ENCODE data around the gene TAF5.

Gene TAF5

DNA sequence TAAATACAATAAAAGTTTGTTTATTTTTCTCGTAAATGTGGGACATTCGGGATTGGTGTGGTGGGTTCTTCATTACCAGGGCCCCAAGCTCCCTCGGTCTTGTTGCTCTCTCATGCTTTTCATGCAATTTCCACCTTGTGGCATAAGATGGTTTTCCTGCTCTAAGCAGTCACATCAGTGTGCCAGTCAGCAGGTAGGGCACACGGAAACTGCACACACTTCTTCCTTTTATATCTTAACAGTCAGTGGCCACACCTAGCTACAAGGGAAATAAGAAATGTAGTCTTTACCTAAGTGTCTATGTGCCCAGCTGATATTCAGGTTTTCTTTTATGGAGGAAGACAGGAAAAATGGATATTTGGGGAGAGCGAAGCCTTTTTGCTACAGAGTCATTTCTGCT lies 6.5 kb downstream of the TAF5 start:
- TF ChIP-seq, protein P1, sequence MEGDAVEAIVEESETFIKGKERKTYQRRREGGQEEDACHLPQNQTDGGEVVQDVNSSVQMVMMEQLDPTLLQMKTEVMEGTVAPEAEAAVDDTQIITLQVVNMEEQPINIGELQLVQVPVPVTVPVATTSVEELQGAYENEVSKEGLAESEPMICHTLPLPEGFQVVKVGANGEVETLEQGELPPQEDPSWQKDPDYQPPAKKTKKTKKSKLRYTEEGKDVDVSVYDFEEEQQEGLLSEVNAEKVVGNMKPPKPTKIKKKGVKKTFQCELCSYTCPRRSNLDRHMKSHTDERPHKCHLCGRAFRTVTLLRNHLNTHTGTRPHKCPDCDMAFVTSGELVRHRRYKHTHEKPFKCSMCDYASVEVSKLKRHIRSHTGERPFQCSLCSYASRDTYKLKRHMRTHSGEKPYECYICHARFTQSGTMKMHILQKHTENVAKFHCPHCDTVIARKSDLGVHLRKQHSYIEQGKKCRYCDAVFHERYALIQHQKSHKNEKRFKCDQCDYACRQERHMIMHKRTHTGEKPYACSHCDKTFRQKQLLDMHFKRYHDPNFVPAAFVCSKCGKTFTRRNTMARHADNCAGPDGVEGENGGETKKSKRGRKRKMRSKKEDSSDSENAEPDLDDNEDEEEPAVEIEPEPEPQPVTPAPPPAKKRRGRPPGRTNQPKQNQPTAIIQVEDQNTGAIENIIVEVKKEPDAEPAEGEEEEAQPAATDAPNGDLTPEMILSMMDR (conservative IDR thresholded peaks at IDR 0.05; ENCODE audit: low read depth, low read length): no peak
- no peak for DNase-seq (ENCODE audit: low read depth)
- no peak overlapping the region for H3K4me3 ChIP-seq (ENCODE audit: low read depth, low read length)

DNA sequence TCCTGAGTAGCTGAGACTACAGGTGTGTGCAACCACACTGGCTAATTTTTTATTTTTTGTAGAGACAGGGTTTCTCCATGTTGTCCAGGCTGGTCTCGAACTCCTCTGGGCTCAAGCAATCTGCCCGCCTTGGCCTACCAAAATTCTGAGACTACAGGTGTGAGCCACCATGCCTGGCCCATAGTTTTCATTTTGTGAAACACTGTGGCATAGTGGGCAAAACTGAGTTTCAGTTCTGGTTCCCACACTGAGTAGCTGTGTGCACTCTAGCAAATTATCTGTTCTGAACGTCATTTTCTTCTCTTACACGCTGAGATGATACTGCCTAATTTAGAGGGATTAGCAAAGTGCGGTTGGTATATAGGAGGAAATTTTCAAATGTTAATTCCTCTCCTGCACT lies 15.0 kb downstream of the TAF5 start:
- no peak for DNase-seq (ENCODE audit: low read depth)

DNA sequence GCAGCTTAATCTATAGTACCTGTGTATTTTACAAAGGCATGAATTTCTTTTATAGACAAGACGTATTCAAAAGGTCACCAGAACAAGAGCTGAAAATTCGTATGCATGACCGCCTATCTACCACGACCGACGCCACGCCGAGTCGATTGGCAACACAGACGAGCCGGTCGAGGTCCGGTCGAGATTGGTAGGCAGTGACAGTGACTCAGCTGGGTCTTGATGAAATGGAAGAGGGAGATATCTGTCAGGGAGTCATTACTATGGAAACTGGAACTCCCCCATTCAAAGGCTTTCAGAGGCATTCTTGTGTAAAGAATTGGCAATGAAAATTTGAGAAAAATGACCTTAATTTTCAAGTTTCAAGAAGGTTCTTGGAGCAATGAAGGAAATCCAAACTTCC lies 26.4 kb downstream of the TAF5 start:
- DNase-seq (ENCODE audit: low read depth): peak; percentile 7
- no peak overlapping the region for H3K4me3 ChIP-seq (ENCODE audit: low read depth, low read length)
- TF ChIP-seq, protein P1 (conservative IDR thresholded peaks at IDR 0.05; ENCODE audit: low read depth, low read length): no peak

More for the DNA sequence above, 15.0 kb downstream of the TAF5 start:
- TF ChIP-seq, protein P1 (conservative IDR thresholded peaks at IDR 0.05; ENCODE audit: low read depth, low read length): no peak
- no peak overlapping the region for H3K4me3 ChIP-seq (ENCODE audit: low read depth, low read length)

DNA sequence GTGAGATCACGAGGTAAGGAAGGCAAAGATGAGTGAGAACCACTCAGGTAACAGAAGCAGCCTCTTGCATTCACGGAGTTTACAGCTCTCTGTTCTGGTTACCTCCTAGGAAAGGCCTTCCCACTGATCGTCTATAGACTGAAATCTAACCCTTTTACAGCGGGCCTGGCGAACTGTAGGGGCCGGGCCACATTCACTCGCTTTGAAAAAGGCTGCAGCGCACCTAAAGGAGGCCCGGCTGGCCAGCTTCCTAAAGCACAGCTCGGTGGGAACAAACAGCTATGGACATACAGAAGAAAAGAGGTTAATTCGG lies 27.9 kb downstream of the TAF5 start:
- DNase-seq (ENCODE audit: low read depth): peak; percentile 39
- TF ChIP-seq, protein P1 (conservative IDR thresholded peaks at IDR 0.05; ENCODE audit: low read depth, low read length): no peak

DNA sequence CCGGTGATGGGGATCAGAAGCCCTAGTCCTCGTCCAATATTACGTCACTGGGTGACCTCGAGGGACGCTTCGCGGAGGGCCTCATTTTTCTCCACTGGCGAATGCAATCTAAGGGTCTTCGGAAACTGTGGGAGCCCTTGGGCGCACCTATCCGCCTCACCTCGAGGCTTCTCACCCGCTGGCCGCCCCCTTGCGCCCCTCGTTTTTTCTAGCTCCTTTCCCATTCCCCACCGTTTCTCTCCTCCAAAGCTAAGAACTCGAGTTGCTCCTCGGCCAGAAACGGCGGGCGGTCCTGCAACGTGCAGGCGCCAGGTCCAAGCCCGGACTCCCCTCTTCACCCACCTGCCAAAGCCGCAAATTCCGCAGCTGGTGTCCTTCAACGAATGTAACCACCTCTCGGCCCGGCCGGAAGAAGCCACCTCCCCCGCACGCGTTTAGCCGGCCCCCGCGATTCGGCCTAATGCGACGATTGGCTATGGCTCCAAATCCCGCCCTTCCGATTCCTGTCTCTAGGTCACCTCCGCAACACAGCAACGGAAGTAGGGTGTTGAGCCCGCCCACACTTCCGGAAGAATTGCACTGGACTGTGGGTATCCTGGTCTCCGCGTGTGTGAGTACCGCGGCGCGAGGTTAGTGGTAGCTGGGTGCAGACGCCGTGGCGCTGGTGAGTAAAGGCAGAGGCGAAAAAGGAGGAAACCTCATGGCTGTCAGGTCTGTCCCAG lies 28.5 kb downstream of the TAF5 start, which contains the start of the genes ATP5MK and PDCD11:
ATP5MK (minus strand) TSS at position 409 of the 722 bp plus-strand sequence. CDS start 4,018 bp downstream, outside the sequence.
PDCD11 (plus strand) TSS at position 560 of the 722 bp plus-strand sequence. CDS start 1,801 bp downstream, outside the sequence.
- peak; percentile 99 for DNase-seq (ENCODE audit: low read depth)
- TF ChIP-seq, protein P1 (conservative IDR thresholded peaks at IDR 0.05; ENCODE audit: low read depth, low read length): peak; percentile 43
- peak within 1 kb of the TSS; percentile 97 for H3K4me3 ChIP-seq (ENCODE audit: low read depth, low read length)

More for the DNA sequence above, 27.9 kb downstream of the TAF5 start:
- H3K4me3 ChIP-seq (ENCODE audit: low read depth, low read length): peak overlapping the region; percentile 97

DNA sequence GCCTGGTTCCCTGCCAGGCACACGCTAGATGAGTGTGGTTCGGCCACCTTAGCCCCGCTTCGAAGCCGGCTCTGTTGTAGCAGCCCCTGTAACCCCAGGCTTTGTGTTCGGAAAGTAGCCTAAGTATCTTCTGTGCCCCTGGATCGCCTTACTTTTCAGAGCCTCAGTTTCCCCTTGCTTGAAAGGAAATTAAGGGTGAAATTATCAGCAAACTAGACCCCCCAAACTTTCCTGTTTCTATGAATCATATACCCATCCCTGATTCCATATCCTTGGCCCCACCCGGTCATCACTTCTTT lies 29.0 kb downstream of the TAF5 start:
- no peak for DNase-seq (ENCODE audit: low read depth)
- TF ChIP-seq, protein P1 (conservative IDR thresholded peaks at IDR 0.05; ENCODE audit: low read depth, low read length): no peak
- H3K4me3 ChIP-seq (ENCODE audit: low read depth, low read length): peak overlapping the region; percentile 97
